OCI-LY7 (cell line): ENCODE measurements around the gene KMT2A. TPM values are rescaled to one million over a fixed set of nuclear protein-coding genes. Genes with fewer than 3 reads are reported as not detected.

ENCODE experiments used
- BruUV-seq: library from RNA; stranded (reverse); fragments of 400-500 nt; replicated peaks from 2 replicates; lab custom pipeline; 2021; lab: Mats Ljungman, UMichigan
- CTCF ChIA-PET: fragments of 300-600 bp; sonication (Branson Sonifier 250); formaldehyde crosslinking; loops from one replicate; lab custom pipeline; 2022; ENCODE audit warnings: antibody characterized with exemption; ENCODE audit not compliant: unreplicated experiment; lab: Charles Lee
- POLR2A ChIA-PET: fragments of 300-600 bp; sonication (Branson Sonifier 250); formaldehyde crosslinking; loops from one replicate; lab custom pipeline; 2022; ENCODE audit warnings: antibody characterized with exemption; lab: Charles Lee
- DNase-seq: peaks from one replicate; pipeline ENCODE4 v3.0.0-alpha.2; 2015; ENCODE audit warnings: low spot score
- H2AFZ ChIP-seq: fragments of 200-600 bp; sonication (generic), shearing (Covaris generic); 2 replicates; pipeline ENCODE4 v1.6.1; 2014; ENCODE audit warnings: mild to moderate bottlenecking, antibody characterized with exemption, low read length, moderate library complexity
- H3K27ac ChIP-seq: fragments of 200-600 bp; sonication (generic); 2 replicates; pipeline ENCODE4 v1.5.1; 2014; ENCODE audit warnings: mixed run types, low read depth, mild to moderate bottlenecking, moderate library complexity, low read length, inconsistent platforms; ENCODE audit not compliant: poor library complexity, severe bottlenecking
- H3K36me3 ChIP-seq: fragments of 200-600 bp; sonication (generic); 2 replicates; pipeline ENCODE4 v1.6.1; 2014; ENCODE audit warnings: mild to moderate bottlenecking, antibody characterized with exemption, low read length, moderate library complexity, mixed read lengths; ENCODE audit not compliant: insufficient read depth
- H3K4me1 ChIP-seq: fragments of 200-600 bp; sonication (generic); 2 replicates; pipeline ENCODE4 v1.5.1; 2014; ENCODE audit warnings: mild to moderate bottlenecking, low read length; ENCODE audit not compliant: insufficient read depth, poor library complexity, severe bottlenecking
- H3K4me2 ChIP-seq: fragments of 200-600 bp; sonication (generic); 2 replicates; pipeline ENCODE4 v1.6.1; 2014; ENCODE audit warnings: mild to moderate bottlenecking, low read length
- H3K4me3 ChIP-seq: fragments of 200-600 bp; sonication (generic); 2 replicates; pipeline ENCODE4 v1.5.1; 2014; ENCODE audit warnings: mild to moderate bottlenecking, low read depth, low read length; ENCODE audit not compliant: poor library complexity, severe bottlenecking
- H3K79me2 ChIP-seq: fragments of 200-600 bp; sonication (generic); 2 replicates; pipeline ENCODE4 v1.6.1; 2016; ENCODE audit warnings: low read depth, mild to moderate bottlenecking, low read length, moderate library complexity, mixed read lengths; ENCODE audit not compliant: insufficient read depth
- H3K9me2 ChIP-seq: fragments of 200-600 bp; sonication (generic); 2 replicates; pipeline ENCODE4 v1.6.1; 2016; ENCODE audit warnings: mild to moderate bottlenecking, low read length, mixed read lengths; ENCODE audit not compliant: insufficient read depth
- H3K9me3 ChIP-seq: fragments of 200-600 bp; sonication (generic); 2 replicates; pipeline ENCODE4 v1.6.1; 2014; ENCODE audit warnings: mild to moderate bottlenecking, mixed run types, low read length, mixed read lengths
- H4K20me1 ChIP-seq: fragments of 200-600 bp; sonication (generic); 2 replicates; pipeline ENCODE4 v1.6.1; 2014; ENCODE audit warnings: mild to moderate bottlenecking, antibody characterized with exemption, low read length, moderate library complexity, mixed read lengths; ENCODE audit not compliant: insufficient read depth
- EZH2phosphoT487 ChIP-seq: fragments of 200-600 bp; sonication (generic); IDR thresholded peaks from 2 replicates; pipeline ENCODE4 v1.6.1; 2018; ENCODE audit warnings: low read depth, borderline replicate concordance, mild to moderate bottlenecking, mixed run types, antibody characterized with exemption, low read length, moderate library complexity, mixed read lengths
- intact Hi-C: fragments of 100-400 bp; cut with micrococcal nuclease; formaldehyde crosslinking; loops from one replicate; pipeline ENCODE4 v1.10.0; 2022; ENCODE audit not compliant: unreplicated experiment
- total RNA-seq, 2 experiments: library from RNA; depleted of rRNA in 1 of 2; stranded (reverse); fragments of >200 nt in 1 of 2; shearing (Covaris generic) in 1 of 2; gene quantifications; 2 replicates each; pipeline ENCODE4 v1.2.3, GENCODE V29; 2014 to 2022
- TF ChIP-seq, protein P1 (sequence below): fragments of 200-600 bp; sonication (generic); conservative IDR thresholded peaks from 2 replicates; pipeline ENCODE4 v1.5.1; 2014; ENCODE audit warnings: mild to moderate bottlenecking, antibody characterized with exemption, low read length, moderate library complexity, mixed read lengths

Gene KMT2A
- total RNA-seq, 2 experiments from 2014 or later: 55.8 to 90.0 TPM

DNA sequence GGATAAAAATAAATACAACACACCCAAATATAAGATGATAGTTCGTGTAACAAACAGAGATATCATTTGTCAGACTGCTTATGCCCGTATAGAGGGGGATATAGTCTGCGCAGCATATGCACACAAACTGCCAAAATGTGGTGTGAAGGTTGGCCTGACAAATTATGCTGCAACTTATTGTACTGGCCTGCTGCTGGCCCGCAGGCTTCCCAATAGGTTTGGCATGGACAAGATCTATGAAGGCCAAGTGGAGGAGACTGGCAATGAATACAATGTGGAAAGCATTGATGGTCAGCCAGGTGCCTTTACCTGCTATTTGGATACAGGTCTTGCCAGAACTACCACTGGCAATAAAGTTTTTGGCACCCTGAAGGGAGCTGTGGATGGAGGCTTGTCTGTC, 124.5 kb downstream of the KMT2A start:
- no peaks in the 10 kb centered on the region for H3K79me2 ChIP-seq
- no peak overlapping the region for H3K4me3 ChIP-seq
- no peak overlapping the region for H3K27ac ChIP-seq
- H3K9me2 ChIP-seq: no peaks in the 10 kb centered on the region
- BruUV-seq: no TSS peak
- TF ChIP-seq, protein P1, sequence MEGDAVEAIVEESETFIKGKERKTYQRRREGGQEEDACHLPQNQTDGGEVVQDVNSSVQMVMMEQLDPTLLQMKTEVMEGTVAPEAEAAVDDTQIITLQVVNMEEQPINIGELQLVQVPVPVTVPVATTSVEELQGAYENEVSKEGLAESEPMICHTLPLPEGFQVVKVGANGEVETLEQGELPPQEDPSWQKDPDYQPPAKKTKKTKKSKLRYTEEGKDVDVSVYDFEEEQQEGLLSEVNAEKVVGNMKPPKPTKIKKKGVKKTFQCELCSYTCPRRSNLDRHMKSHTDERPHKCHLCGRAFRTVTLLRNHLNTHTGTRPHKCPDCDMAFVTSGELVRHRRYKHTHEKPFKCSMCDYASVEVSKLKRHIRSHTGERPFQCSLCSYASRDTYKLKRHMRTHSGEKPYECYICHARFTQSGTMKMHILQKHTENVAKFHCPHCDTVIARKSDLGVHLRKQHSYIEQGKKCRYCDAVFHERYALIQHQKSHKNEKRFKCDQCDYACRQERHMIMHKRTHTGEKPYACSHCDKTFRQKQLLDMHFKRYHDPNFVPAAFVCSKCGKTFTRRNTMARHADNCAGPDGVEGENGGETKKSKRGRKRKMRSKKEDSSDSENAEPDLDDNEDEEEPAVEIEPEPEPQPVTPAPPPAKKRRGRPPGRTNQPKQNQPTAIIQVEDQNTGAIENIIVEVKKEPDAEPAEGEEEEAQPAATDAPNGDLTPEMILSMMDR: no peak
- TF ChIP-seq EZH2phosphoT487: no peak
- no peaks in the 10 kb centered on the region for H3K9me3 ChIP-seq
- H3K4me1 ChIP-seq: no peaks in the 10 kb centered on the region
- ChIA-PET CTCF (no interaction called here), POLR2A (interaction anchor here (1.0 kb wide), 1 partner anchor 10 kb away, joined by 4 read pairs; no protein-coding TSS in a partner anchor)
- H3K4me2 ChIP-seq: no peak overlapping the region
- no peak for DNase-seq
- H2AFZ ChIP-seq: no peak overlapping the region
- no peaks in the 10 kb centered on the region for H4K20me1 ChIP-seq
- peaks cover 7% of the 10 kb centered on the region; the same call in 1 of the 2 replicates for H3K36me3 ChIP-seq
- intact Hi-C loops: loop anchor here (10.0 kb wide), 1 partner anchor 366 kb away; no protein-coding TSS in a partner anchor

- H3K4me1 ChIP-seq: no peaks in the 10 kb centered on the region
- H3K27ac ChIP-seq: no peak overlapping the region
- H3K36me3 ChIP-seq: no peaks in the 10 kb centered on the region
- ChIA-PET CTCF (no interaction called here), POLR2A (no interaction called here)
- H3K4me3 ChIP-seq: peak overlapping the region; percentile 21
- H3K79me2 ChIP-seq: no peaks in the 10 kb centered on the region
- intact Hi-C loops: loop anchor here (10.0 kb wide), 1 partner anchor 370 kb away; no protein-coding TSS in a partner anchor
- BruUV-seq: no TSS peak
- TF ChIP-seq EZH2phosphoT487: no peak
- TF ChIP-seq, protein P1: no peak
- peak overlapping the region; percentile 31 for H3K4me2 ChIP-seq
- no peak overlapping the region for H2AFZ ChIP-seq
- H3K9me2 ChIP-seq: no peaks in the 10 kb centered on the region
- no peaks in the 10 kb centered on the region for H4K20me1 ChIP-seq
- DNase-seq: no peak
- no peaks in the 10 kb centered on the region for H3K9me3 ChIP-seq
These were observed 128.8 kb downstream of the KMT2A start for GRCh38 chr11:118565051-118565450.

DNA sequence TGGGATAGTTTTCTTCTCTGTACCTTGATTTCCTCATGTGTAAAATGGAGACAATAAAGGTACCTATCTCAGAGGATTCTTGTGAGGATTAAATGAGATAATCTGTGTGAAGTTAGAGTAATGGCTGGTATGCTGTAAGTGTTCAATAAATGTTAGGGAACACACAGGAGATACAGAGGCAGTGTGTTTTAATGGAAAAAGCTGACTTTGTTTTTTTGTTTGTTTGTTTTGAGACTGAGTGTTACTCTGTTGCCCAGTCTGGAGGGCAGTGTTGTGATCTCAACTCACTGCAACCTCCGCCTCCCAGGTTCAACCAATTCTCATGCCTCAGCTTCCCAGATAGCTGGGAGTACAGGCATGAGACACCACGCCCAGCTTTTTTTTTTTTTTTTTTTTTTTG, 133.4 kb downstream of the KMT2A start:
- Histone ChIP-seq H3K27ac (no peak overlapping the region), H3K36me3 (peaks cover 4% of the 10 kb centered on the region; the same call in 1 of the 2 replicates), H3K4me3 (no peak overlapping the region), H3K4me1 (peaks cover 22% of the 10 kb centered on the region), H3K9me2 (no peaks in the 10 kb centered on the region), H3K79me2 (peaks cover 31% of the 10 kb centered on the region), H3K4me2 (no peak overlapping the region), H3K9me3 (no peaks in the 10 kb centered on the region), H2AFZ (no peak overlapping the region), H4K20me1 (peaks cover 15% of the 10 kb centered on the region; the same call in 1 of the 2 replicates)
- POLR2A ChIA-PET: interaction anchor here (0.5 to 1.1 kb wide), 4 partner anchors 45 to 1645 kb away, joined by 3 to 4 read pairs (median 4); no protein-coding TSS in a partner anchor
- BruUV-seq: no TSS peak
- no peak for DNase-seq
- no peak for TF ChIP-seq EZH2phosphoT487
- TF ChIP-seq, protein P1: no peak
- CTCF ChIA-PET: interaction anchor here (0.6 kb wide), 1 partner anchor 218 kb away, joined by 5 read pairs; no protein-coding TSS in a partner anchor
- intact Hi-C loops: loop anchor here (5.0 to 10.0 kb wide), 2 partner anchors 132 to 375 kb away; partner anchors contain the start of gene KMT2A
